KMS-11 (cell line): ENCODE measurements around the gene TREH.

Source experiments
- H2AFZ ChIP-seq: fragments of 200-600 bp; sonication (generic); 2 replicates; pipeline ENCODE4 v1.6.1; 2016; ENCODE audit warnings: antibody characterized with exemption, mixed run types, low read depth
- H3K27ac ChIP-seq: fragments of 200-600 bp; sonication (generic); 2 replicates; pipeline ENCODE4 v1.6.1; 2016; ENCODE audit warnings: mild to moderate bottlenecking, mixed run types
- H3K27me3 ChIP-seq: fragments of 200-600 bp; sonication (generic); 2 replicates; pipeline ENCODE4 v1.6.1; 2017; ENCODE audit warnings: mild to moderate bottlenecking, low read depth, mixed run types, moderate library complexity; ENCODE audit not compliant: insufficient read depth
- H3K36me3 ChIP-seq: fragments of 200-600 bp; sonication (generic); 2 replicates; pipeline ENCODE4 v1.6.1; 2017; ENCODE audit warnings: mild to moderate bottlenecking, mixed run types; ENCODE audit not compliant: insufficient read depth
- H3K4me1 ChIP-seq: fragments of 200-600 bp; sonication (generic); 2 replicates; pipeline ENCODE4 v1.6.1; 2016; ENCODE audit warnings: mild to moderate bottlenecking, low read depth, mixed run types; ENCODE audit not compliant: poor library complexity, severe bottlenecking
- H3K4me2 ChIP-seq: fragments of 200-600 bp; sonication (generic); 2 replicates; pipeline ENCODE4 v1.7.0; 2016; ENCODE audit warnings: mild to moderate bottlenecking, mixed run types
- H3K4me3 ChIP-seq: fragments of 200-600 bp; sonication (generic); IDR thresholded peaks from 2 replicates; pipeline ENCODE4 v1.6.1; 2017; ENCODE audit warnings: low read depth, low read length, mixed read lengths; ENCODE audit not compliant: insufficient read depth
- H3K79me2 ChIP-seq: fragments of 200-600 bp; sonication (generic); 2 replicates; pipeline ENCODE4 v1.6.1; 2016; ENCODE audit warnings: low read depth, mixed run types; ENCODE audit not compliant: insufficient read depth
- H3K9ac ChIP-seq: fragments of 200-600 bp; sonication (generic); 2 replicates; pipeline ENCODE4 v1.6.1; 2016; ENCODE audit warnings: mild to moderate bottlenecking, mixed run types
- H4K20me1 ChIP-seq: fragments of 200-600 bp; sonication (generic); 2 replicates; pipeline ENCODE4 v1.6.1; 2016; ENCODE audit warnings: mild to moderate bottlenecking, mixed run types; ENCODE audit not compliant: insufficient read depth
- CTCF ChIP-seq: fragments of 200-600 bp; sonication (generic); conservative IDR thresholded peaks from 2 replicates; pipeline ENCODE4 v1.6.1; 2017; ENCODE audit warnings: low read depth, mild to moderate bottlenecking, antibody characterized with exemption, low read length, moderate library complexity, mixed read lengths

TREH gene

GRCh38 chr11:118631142-118631909 lies 48.1 kb downstream of the TREH start:
- no peak for TF ChIP-seq CTCF
- H3K27ac ChIP-seq: no peak overlapping the region
- no peak overlapping the region for H3K9ac ChIP-seq
- no peaks in the 10 kb centered on the region for H4K20me1 ChIP-seq
- no peaks in the 10 kb centered on the region for H3K79me2 ChIP-seq
- H2AFZ ChIP-seq: no peak overlapping the region
- H3K27me3 ChIP-seq: no peaks in the 10 kb centered on the region
- H3K4me3 ChIP-seq: no peak overlapping the region
- no peak overlapping the region for H3K4me2 ChIP-seq
- H3K4me1 ChIP-seq: no peaks in the 10 kb centered on the region
- no peaks in the 10 kb centered on the region for H3K36me3 ChIP-seq

- TF ChIP-seq CTCF: no peak
- no peaks in the 10 kb centered on the region for H3K79me2 ChIP-seq
- H3K36me3 ChIP-seq: no peaks in the 10 kb centered on the region
- H3K4me2 ChIP-seq: no peak overlapping the region
- no peaks in the 10 kb centered on the region for H3K27me3 ChIP-seq
- no peaks in the 10 kb centered on the region for H3K4me1 ChIP-seq
- no peak overlapping the region for H3K4me3 ChIP-seq
- no peak overlapping the region for H3K9ac ChIP-seq
- H3K27ac ChIP-seq: no peak overlapping the region
- H2AFZ ChIP-seq: no peak overlapping the region
- no peaks in the 10 kb centered on the region for H4K20me1 ChIP-seq
Observed at GRCh38 chr11:118629761-118630661, 49.4 kb downstream of the TREH start.

- no peaks in the 10 kb centered on the region for H3K4me1 ChIP-seq
- no peak overlapping the region for H3K4me3 ChIP-seq
- no peaks in the 10 kb centered on the region for H3K36me3 ChIP-seq
- no peak overlapping the region for H3K27ac ChIP-seq
- H2AFZ ChIP-seq: no peak overlapping the region
- no peak for TF ChIP-seq CTCF
- H3K4me2 ChIP-seq: no peak overlapping the region
- no peaks in the 10 kb centered on the region for H3K79me2 ChIP-seq
- no peak overlapping the region for H3K9ac ChIP-seq
- no peaks in the 10 kb centered on the region for H4K20me1 ChIP-seq
- H3K27me3 ChIP-seq: no peaks in the 10 kb centered on the region
Observed at GRCh38 chr11:118628861-118629549, 50.4 kb downstream of the TREH start.

- Histone ChIP-seq H3K4me2 (no peak overlapping the region), H3K27me3 (no peaks in the 10 kb centered on the region), H4K20me1 (no peaks in the 10 kb centered on the region), H3K4me3 (no peak overlapping the region), H3K27ac (no peak overlapping the region), H3K4me1 (no peaks in the 10 kb centered on the region), H3K36me3 (no peaks in the 10 kb centered on the region), H3K79me2 (no peaks in the 10 kb centered on the region), H2AFZ (no peak overlapping the region), H3K9ac (no peak overlapping the region)
- TF ChIP-seq CTCF: no peak
Observed at GRCh38 chr11:118628432-118628831, 51.0 kb downstream of the TREH start.
